Germinal center (tissue), 1 donor: ENCODE data around the gene OR2T8.

Experiments used
- DNase-seq: peaks from one replicate; pipeline ENCODE4 v3.0.0; 2012; ENCODE audit warnings: mixed read lengths, low spot score

Gene OR2T8

DNA sequence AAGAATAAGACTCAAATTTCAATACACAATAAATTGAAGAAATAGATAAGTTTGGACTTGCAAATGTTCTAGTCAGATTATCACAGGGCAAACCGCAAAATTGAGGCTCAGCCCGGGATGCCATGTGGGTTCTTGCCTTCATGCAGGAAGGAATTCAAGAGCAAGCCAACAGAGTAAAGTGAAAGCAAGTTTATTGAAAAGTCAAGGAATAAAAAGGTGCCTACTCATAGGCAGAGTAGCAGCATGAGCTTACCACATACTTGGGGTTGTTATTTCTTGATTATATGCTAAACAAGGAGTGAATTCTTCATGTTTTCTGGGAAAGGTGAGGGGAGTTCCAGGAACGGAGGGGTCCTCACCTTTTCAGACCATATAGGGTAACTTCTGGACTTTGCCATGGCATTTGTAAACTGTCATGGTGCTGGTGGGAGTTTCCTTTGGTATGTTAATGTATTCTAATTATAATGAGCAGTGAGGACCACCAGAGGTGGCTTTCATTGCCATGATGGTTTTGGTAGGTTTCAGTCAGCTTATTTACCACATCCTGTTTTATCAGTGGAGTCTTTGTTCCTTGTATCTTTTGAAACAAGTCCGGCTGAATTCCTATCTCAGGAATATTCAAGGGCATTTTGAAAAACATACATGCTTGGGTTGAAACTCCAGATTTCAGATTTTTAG, 43.0 kb downstream of the OR2T8 start:
- no peak for DNase-seq

- no peak for DNase-seq
Observed at GRCh38 chr1:247964933-247965332, 44.9 kb downstream of the OR2T8 start, which contains the start of gene OR2AK2. OR2AK2 (plus strand) TSS chr1:247965233; CDS start chr1:247965377, 144 bp downstream.

GRCh38 chr1:247966532-247967204, 46.6 kb downstream of the OR2T8 start:
- DNase-seq = no peak
